Measurements from ENCODE around the gene ZNF496. TPM values are rescaled to one million over a fixed set of nuclear protein-coding genes. Genes with fewer than 3 reads are reported as not detected.

The ZNF496 gene
- total RNA-seq, 2 experiments from 2014 or later, result 15.8 to 19.9 TPM

GRCh38 chr1:247352175-247352574 is 20.5 kb upstream of the ZNF496 start:
- no peak overlapping the region for H3K4me3 Mint-ChIP-seq
- no peaks in the 10 kb centered on the region for H3K36me3 ChIP-seq (ENCODE audit: insufficient read depth, low read length)
- TF ChIP-seq CTCF (IDR thresholded peaks at IDR 0.05), result no peak
- no peaks in the 10 kb centered on the region for H3K36me3 Mint-ChIP-seq (ENCODE audit: low read depth)
- no peaks in the 10 kb centered on the region for H3K9me3 Mint-ChIP-seq
- intact Hi-C loops (cut with DNase I, micrococcal nuclease), result no loop called here
- no peak for ATAC-seq (ENCODE audit: poor library complexity)
- no peak overlapping the region for H3K27ac Mint-ChIP-seq
- H3K27ac ChIP-seq (ENCODE audit: low read depth in 1 of 2, low read length in 2 of 2), result no peak overlapping the region
- H3K4me3 ChIP-seq (ENCODE audit: low read length), result no peak overlapping the region
- peaks cover 10% of the 10 kb centered on the region for H3K4me1 ChIP-seq (ENCODE audit: insufficient read depth, low read length)
- no peak for DNase-seq
- peaks cover 17% of the 10 kb centered on the region for H3K27me3 Mint-ChIP-seq
- H3K9me3 ChIP-seq (ENCODE audit: control insufficient read depth in 1 of 2, insufficient read depth in 1 of 2, low read length in 2 of 2), result peaks cover 0 to 3% of the 10 kb centered on the region in 2 experiments
- H3K4me1 Mint-ChIP-seq (ENCODE audit: low read depth), result peaks cover 6% of the 10 kb centered on the region
- CTCF ChIA-PET, result no interaction called here
- POLR2A ChIA-PET, result no interaction called here
- H3K27me3 ChIP-seq (ENCODE audit: control insufficient read depth in 1 of 2, insufficient read depth in 2 of 2, low read length in 2 of 2), result peaks cover 0 to 9% of the 10 kb centered on the region in 2 experiments

- Histone ChIP-seq H3K9me3 (ENCODE audit: control insufficient read depth in 1 of 2, insufficient read depth in 1 of 2, low read length in 2 of 2) (peaks cover 0 to 3% of the 10 kb centered on the region in 2 experiments), H3K36me3 (ENCODE audit: insufficient read depth, low read length) (no peaks in the 10 kb centered on the region), H3K27ac (ENCODE audit: low read depth in 1 of 2, low read length in 2 of 2) (no peak overlapping the region), H3K4me1 (ENCODE audit: insufficient read depth, low read length) (peaks cover 10% of the 10 kb centered on the region), H3K27me3 (ENCODE audit: control insufficient read depth in 1 of 2, insufficient read depth in 2 of 2, low read length in 2 of 2) (peaks cover 0 to 9% of the 10 kb centered on the region in 2 experiments), H3K4me3 (ENCODE audit: low read length) (no peak overlapping the region)
- ChIA-PET CTCF (no interaction called here), POLR2A (no interaction called here)
- intact Hi-C loops (cut with DNase I, micrococcal nuclease), result no loop called here
- Mint-ChIP-seq H3K4me3 (no peak overlapping the region), H3K9me3 (no peaks in the 10 kb centered on the region), H3K36me3 (ENCODE audit: low read depth) (no peaks in the 10 kb centered on the region), H3K27ac (no peak overlapping the region), H3K27me3 (peaks cover 17% of the 10 kb centered on the region), H3K4me1 (ENCODE audit: low read depth) (peaks cover 6% of the 10 kb centered on the region)
- DNase-seq, result no peak
- TF ChIP-seq CTCF (IDR thresholded peaks at IDR 0.05), result no peak
- no peak for ATAC-seq (ENCODE audit: poor library complexity)
Measured at GRCh38 chr1:247350587-247350986, 18.9 kb upstream of the ZNF496 start.

- POLR2A ChIA-PET, result no interaction called here
- no peak for ATAC-seq (ENCODE audit: poor library complexity)
Measured at GRCh38 chr1:247347477-247348222, 16.0 kb upstream of the ZNF496 start.

More at GRCh38 chr1:247347477-247348222, 16.0 kb upstream of the ZNF496 start:
- H3K9me3 Mint-ChIP-seq, result no peaks in the 10 kb centered on the region
- H3K36me3 ChIP-seq (ENCODE audit: insufficient read depth, low read length), result no peaks in the 10 kb centered on the region
- peaks cover 6% of the 10 kb centered on the region for H3K4me1 Mint-ChIP-seq (ENCODE audit: low read depth)
- H3K27me3 Mint-ChIP-seq, result peaks cover 11% of the 10 kb centered on the region
- peaks cover 0 to 9% of the 10 kb centered on the region in 2 experiments for H3K27me3 ChIP-seq (ENCODE audit: control insufficient read depth in 1 of 2, insufficient read depth in 2 of 2, low read length in 2 of 2)
- no peak overlapping the region for H3K4me3 ChIP-seq (ENCODE audit: low read length)
- no peaks in the 10 kb centered on the region for H3K36me3 Mint-ChIP-seq (ENCODE audit: low read depth)
- no peak overlapping the region for H3K27ac Mint-ChIP-seq
- intact Hi-C loops (cut with DNase I, micrococcal nuclease), result no loop called here
- H3K4me3 Mint-ChIP-seq, result no peak overlapping the region
- DNase-seq, result no peak
- peaks cover 10% of the 10 kb centered on the region for H3K4me1 ChIP-seq (ENCODE audit: insufficient read depth, low read length)
- no peak overlapping the region for H3K27ac ChIP-seq (ENCODE audit: low read depth in 1 of 2, low read length in 2 of 2)
- H3K9me3 ChIP-seq (ENCODE audit: control insufficient read depth in 1 of 2, insufficient read depth in 1 of 2, low read length in 2 of 2), result peaks cover 0 to 3% of the 10 kb centered on the region in 2 experiments
- CTCF ChIA-PET, result interaction anchor here (1.3 kb wide), 1 partner anchor 184 kb away, joined by 4 read pairs; no protein-coding TSS in a partner anchor
- no peak for TF ChIP-seq CTCF (IDR thresholded peaks at IDR 0.05)

Measured in CD4-positive, alpha-beta T cell (primary cell).